H1 (cell line): ENCODE results near the gene SOBP. TPM values are rescaled to one million over a fixed set of nuclear protein-coding genes. Genes with fewer than 3 reads are reported as not detected.

ENCODE experiments used
- CTCF ChIA-PET: fragments of 300-600 bp; sonication (Branson Sonifier 250); formaldehyde crosslinking; loops from one replicate; lab custom pipeline; 2021; ENCODE audit not compliant: partially characterized antibody; lab: Charles Lee
- POLR2A ChIA-PET: fragments of 300-600 bp; sonication (Branson Sonifier 250); formaldehyde crosslinking; loops from one replicate; lab custom pipeline; 2021; ENCODE audit warnings: inconsistent platforms; ENCODE audit not compliant: partially characterized antibody; lab: Charles Lee
- DNase-seq, 2 experiments: peaks; one replicate each; pipeline versions ENCODE4 v3.0.0 to v3.0.0-alpha.2; 2010 to 2022; ENCODE audit warnings: low spot score in 2 of 2, low read depth in 1 of 2, mixed read lengths in 1 of 2
- FAIRE-seq: peaks from 2 replicates; lab custom pipeline; 2011; peaks lifted over from hg19 to GRCh38; lab: Jason Lieb, UNC
- H2AFZ ChIP-seq: 2 replicates; pipeline ENCODE4 v1.8.1; 2012; ENCODE audit warnings: low read length, inconsistent platforms
- H2AK5ac ChIP-seq: 2 replicates; pipeline ENCODE4 v1.6.1; 2013; ENCODE audit warnings: low read depth, low read length
- H2BK120ac ChIP-seq: replicated peaks from 2 replicates; pipeline ENCODE3; 2013; ENCODE audit warnings: low read depth, low read length, inconsistent platforms
- H2BK12ac ChIP-seq: 2 replicates; pipeline ENCODE4 v1.6.1; 2013; ENCODE audit warnings: low read depth, low read length
- H2BK15ac ChIP-seq: 2 replicates; pipeline ENCODE4 v1.6.1; 2013; ENCODE audit warnings: low read length
- H2BK20ac ChIP-seq: 2 replicates; pipeline ENCODE4 v1.6.1; 2013; ENCODE audit warnings: low read length
- H2BK5ac ChIP-seq: 2 replicates; pipeline ENCODE4 v1.6.1; 2013; ENCODE audit warnings: low read depth, low read length
- H3K14ac ChIP-seq: 2 replicates; pipeline ENCODE4 v1.6.1; 2013; ENCODE audit warnings: inconsistent platforms; ENCODE audit not compliant: insufficient read length
- H3K18ac ChIP-seq: 2 replicates; pipeline ENCODE4 v1.6.1; 2013; ENCODE audit warnings: low read length; ENCODE audit errors: extremely low read depth
- H3K23ac ChIP-seq: 2 replicates; pipeline ENCODE4 v1.6.1; 2013; ENCODE audit warnings: inconsistent platforms; ENCODE audit not compliant: insufficient read length
- H3K23me2 ChIP-seq: 2 replicates; pipeline ENCODE4 v1.6.1; 2013; ENCODE audit warnings: low read depth, low read length
- H3K27ac ChIP-seq: 2 replicates; pipeline ENCODE4 v1.6.1; 2011; ENCODE audit warnings: low read depth, low read length, inconsistent platforms
- H3K27me3 ChIP-seq, 4 experiments: replicated peaks in 1 of 4; 1 replicate in 1 of 4; 2 replicates in 3 of 4; pipeline versions ENCODE4 v1.6.1 to v1.8.1; 2011 to 2013; ENCODE audit warnings: low read length in 3 of 4, mild to moderate bottlenecking in 3 of 4, inconsistent platforms in 2 of 4, mixed read lengths in 2 of 4, moderate library complexity in 1 of 4; ENCODE audit not compliant: control insufficient read depth in 3 of 4, insufficient read depth in 3 of 4; ENCODE audit errors: extremely low read depth in 1 of 4
- H3K36me3 ChIP-seq, 4 experiments: 2 replicates each; pipeline versions ENCODE4 v1.6.1 to v1.8.1; 2011 to 2013; ENCODE audit warnings: mild to moderate bottlenecking in 4 of 4, low read length in 3 of 4, moderate library complexity in 2 of 4, control low read depth in 1 of 4, inconsistent platforms in 1 of 4; ENCODE audit not compliant: insufficient read depth in 4 of 4, control insufficient read depth in 2 of 4
- H3K4ac ChIP-seq: replicated peaks from 2 replicates; pipeline ENCODE3; 2013; ENCODE audit warnings: low read length, low read depth, mixed read lengths, inconsistent platforms; ENCODE audit not compliant: insufficient read length
- H3K4me1 ChIP-seq, 4 experiments: replicated peaks in 1 of 4; 1 replicate in 1 of 4; 2 replicates in 3 of 4; pipeline versions ENCODE4 v1.6.1 to v1.8.1; 2011 to 2013; ENCODE audit warnings: low read length in 3 of 4, inconsistent platforms in 2 of 4, mixed read lengths in 1 of 4; ENCODE audit not compliant: insufficient read depth in 4 of 4, control insufficient read depth in 3 of 4
- H3K4me2 ChIP-seq, 2 experiments: 2 replicates each; pipeline versions ENCODE4 v1.6.1 to v1.8.1; 2011 to 2013; ENCODE audit warnings: low read depth in 2 of 2, low read length in 2 of 2, control low read depth in 1 of 2, inconsistent platforms in 1 of 2, mild to moderate bottlenecking in 1 of 2; ENCODE audit not compliant: insufficient read depth in 1 of 2
- H3K4me3 ChIP-seq, 4 experiments: fragments of 200-600, 300-600 bp in 1 of 4; sonication (generic), shearing (Covaris generic), sonication (Bioruptor Twin) in 1 of 4; 2 replicates each; pipeline versions ENCODE4 v1.5.1 to v1.8.1; 2011 to 2016; ENCODE audit warnings: low read length in 4 of 4, low read depth in 3 of 4, control low read depth in 2 of 4, inconsistent platforms in 2 of 4, mild to moderate bottlenecking in 2 of 4, mixed read lengths in 1 of 4, moderate library complexity in 1 of 4; ENCODE audit not compliant: insufficient read depth in 2 of 4; ENCODE audit errors: extremely low read depth in 1 of 4
- H3K56ac ChIP-seq: replicated peaks from 2 replicates; pipeline ENCODE3; 2013; ENCODE audit warnings: low read depth, mild to moderate bottlenecking, mixed read lengths, low read length, inconsistent platforms; ENCODE audit not compliant: insufficient read length
- H3K79me1 ChIP-seq: 2 replicates; pipeline ENCODE4 v1.6.1; 2013; ENCODE audit warnings: low read depth, low read length, control low read depth
- H3K79me2 ChIP-seq, 2 experiments: 2 replicates each; pipeline versions ENCODE4 v1.6.1 to v1.8.1; 2012 to 2013; ENCODE audit warnings: low read length in 2 of 2, mild to moderate bottlenecking in 2 of 2, inconsistent platforms in 1 of 2; ENCODE audit not compliant: insufficient read depth in 2 of 2, control insufficient read depth in 1 of 2
- H3K9ac ChIP-seq, 4 experiments: replicated peaks in 1 of 4; 1 replicate in 1 of 4; 2 replicates in 3 of 4; pipeline versions ENCODE4 v1.6.1 to v1.8.1; 2011 to 2013; ENCODE audit warnings: low read depth in 3 of 4, low read length in 3 of 4, control low read depth in 2 of 4, mild to moderate bottlenecking in 2 of 4, moderate library complexity in 2 of 4, inconsistent platforms in 1 of 4; ENCODE audit errors: extremely low read depth in 1 of 4
- H3K9me3 ChIP-seq, 2 experiments: 2 replicates each; pipeline versions ENCODE4 v1.6.1 to v1.8.1; 2012 to 2013; ENCODE audit warnings: mild to moderate bottlenecking in 2 of 2, moderate library complexity in 2 of 2, control low read depth in 1 of 2, inconsistent platforms in 1 of 2, low read depth in 1 of 2, low read length in 1 of 2, mixed read lengths in 1 of 2; ENCODE audit not compliant: insufficient read depth in 2 of 2
- H4K20me1 ChIP-seq, 2 experiments: replicated peaks in 1 of 2; 2 replicates each; pipeline versions ENCODE3 to v1.8.1; 2011 to 2013; ENCODE audit warnings: inconsistent platforms in 2 of 2, low read length in 2 of 2, mild to moderate bottlenecking in 1 of 2; ENCODE audit not compliant: insufficient read depth in 2 of 2, control insufficient read depth in 1 of 2
- H4K5ac ChIP-seq: 2 replicates; pipeline ENCODE4 v1.6.1; 2013; ENCODE audit warnings: low read length, low read depth, mixed read lengths, inconsistent platforms; ENCODE audit not compliant: insufficient read length
- H4K8ac ChIP-seq: 2 replicates; pipeline ENCODE4 v1.8.0; 2013; ENCODE audit warnings: mild to moderate bottlenecking, moderate library complexity, low read length, inconsistent platforms; ENCODE audit not compliant: insufficient read depth; ENCODE audit errors: extremely low read depth
- H4K91ac ChIP-seq: replicated peaks from 2 replicates; pipeline ENCODE3; 2013; ENCODE audit warnings: low read length, mixed read lengths, inconsistent platforms; ENCODE audit not compliant: insufficient read length
- ATF2 ChIP-seq: IDR thresholded peaks from 2 replicates; pipeline ENCODE4 v1.6.1; 2012; ENCODE audit warnings: low read length, inconsistent platforms
- EP300 ChIP-seq, 2 experiments: IDR thresholded peaks; 1 replicate in 1 of 2; 2 replicates in 1 of 2; pipeline ENCODE4 v1.6.1; 2011 to 2012; ENCODE audit warnings: low read depth in 2 of 2, low read length in 2 of 2, mild to moderate bottlenecking in 2 of 2, borderline replicate concordance in 1 of 2, inconsistent platforms in 1 of 2, moderate library complexity in 1 of 2
- HDAC2 ChIP-seq, 2 experiments: fragments of 300-600 bp in 1 of 2; sonication (generic) in 1 of 2; IDR thresholded peaks; 2 replicates each; pipeline ENCODE4 v1.6.1; 2011 to 2012; ENCODE audit warnings: low read depth in 2 of 2, low read length in 2 of 2, mild to moderate bottlenecking in 2 of 2, moderate library complexity in 2 of 2, borderline replicate concordance in 1 of 2, inconsistent platforms in 1 of 2
- HDAC6 ChIP-seq: IDR thresholded peaks from one replicate; pipeline ENCODE4 v1.7.1; 2012; ENCODE audit warnings: low read depth, mild to moderate bottlenecking, inconsistent platforms, low read length, moderate library complexity
- RAD21 ChIP-seq, 2 experiments: IDR thresholded peaks in 1 of 2; conservative IDR thresholded peaks in 1 of 2; 2 replicates each; pipeline ENCODE4 v1.6.1; 2011; ENCODE audit warnings: low read depth in 2 of 2, low read length in 2 of 2, improper control_type of control experiment in 1 of 2, inconsistent platforms in 1 of 2, mild to moderate bottlenecking in 1 of 2, moderate library complexity in 1 of 2
- SAP30 ChIP-seq: fragments of 300-600 bp; sonication (generic); IDR thresholded peaks from 2 replicates; pipeline ENCODE4 v1.7.1; 2012; ENCODE audit warnings: low read length, moderate library complexity, mild to moderate bottlenecking, inconsistent platforms; ENCODE audit not compliant: insufficient read depth, insufficient replicate concordance
- SIN3A ChIP-seq, 2 experiments: IDR thresholded peaks in 1 of 2; conservative IDR thresholded peaks in 1 of 2; 2 replicates each; pipeline ENCODE4 v1.6.1; 2011 to 2012; ENCODE audit warnings: low read length in 2 of 2, improper control_type of control experiment in 1 of 2, low read depth in 1 of 2, mild to moderate bottlenecking in 1 of 2
- TEAD4 ChIP-seq: IDR thresholded peaks from 2 replicates; pipeline ENCODE4 v1.6.1; 2012; ENCODE audit warnings: low read depth, low read length, inconsistent platforms, mixed read lengths
- WGBS, 2 experiments: shearing (Covaris generic) in 1 of 2; methylation state at CpG; one replicate each; pipeline versions ENCODE4 v1.1.6 to v1.1.7; 2013 to 2015; ENCODE audit warnings: low lambda C conversion rate in 2 of 2, mixed read lengths in 2 of 2, inconsistent platforms in 1 of 2, low coverage in 1 of 2, missing lambda C conversion rate in 1 of 2; ENCODE audit not compliant: insufficient replicate concordance in 2 of 2, insufficient coverage in 1 of 2, insufficient read length in 1 of 2; ENCODE audit errors: extremely low coverage in 1 of 2, missing lambda C conversion rate in 1 of 2; 5-methylcytosine and 5-hydroxymethylcytosine counted together
- polyA plus RNA-seq, 7 experiments: library from polyadenylated mRNA; depleted of rRNA in 3 of 7; stranded (reverse) in 5 of 7; unstranded in 2 of 7; fragments of >200 nt in 5 of 7; fragments of 200-250 nt in 2 of 7; gene quantifications; 1 replicate in 5 of 7; 2 replicates in 1 of 7; 4 replicates in 1 of 7; pipeline versions ENCODE4 v1.2.1 to v1.2.3, GENCODE V29; 2011 to 2013; ENCODE audit warnings: missing spikeins in 2 of 7, mixed read lengths in 2 of 7
- total RNA-seq: library from RNA; stranded (reverse); fragmentation: NEBNext Ultra II Directional; extraction: Animal tissue kit (Norgen Biotek cat#: 25700); gene quantifications from 2 replicates; pipeline ENCODE4 v1.2.1, GENCODE V29; 2021

SOBP gene
- total and polyA plus RNA-seq, 2 of the 8 experiments (the other 6 are each of a cell fraction or from before 2014, with no cell fraction given) = 0.45 to 6.2 TPM

- Histone ChIP-seq H3K27me3 (no peaks in the 10 kb centered on the region), H2AK5ac (no peak overlapping the region), H3K4ac (no peak overlapping the region), H4K8ac (no peak overlapping the region), H3K79me2 (no peaks in the 10 kb centered on the region), H2BK20ac (no peak overlapping the region), H3K56ac (no peak overlapping the region), H4K91ac (no peak overlapping the region), H3K4me2 (peak overlapping the region in 1 of 2 experiments; percentile 14; a peak in 1 of 4 replicates), H3K14ac (no peak overlapping the region), H3K4me3 (no peak overlapping the region), H2AFZ (no peak overlapping the region), H4K5ac (no peak overlapping the region), H3K23me2 (no peaks in the 10 kb centered on the region), H2BK5ac (no peak overlapping the region), H2BK12ac (no peak overlapping the region), H3K27ac (no peak overlapping the region), H3K23ac (no peak overlapping the region), H3K79me1 (no peaks in the 10 kb centered on the region), H3K4me1 (peaks cover 2 to 26% (median 14%) of the 10 kb centered on the region in 4 experiments), H2BK15ac (no peak overlapping the region), H2BK120ac (no peak overlapping the region), H3K18ac (no peak overlapping the region), H3K36me3 (no peaks in the 10 kb centered on the region), H4K20me1 (no peaks in the 10 kb centered on the region), H3K9ac (no peak overlapping the region), H3K9me3 (no peaks in the 10 kb centered on the region)
- POLR2A ChIA-PET = interaction anchor here (0.7 kb wide), 1 partner anchor 12 kb away, joined by 3 read pairs; no protein-coding TSS in a partner anchor
- DNase-seq (no peak), FAIRE-seq (peak; percentile 92)
- CTCF ChIA-PET = interaction anchor here (0.8 to 1.4 kb wide), 3 partner anchors 24 to 91 kb away, joined by 3 to 4 read pairs (median 3); no protein-coding TSS in a partner anchor
- no peak for TF ChIP-seq ATF2
- peak in 1 of 2 experiments; percentile 63; a peak in 1 of 4 replicates for TF ChIP-seq HDAC2 (IDR thresholded peaks at IDR 0.05; ENCODE audit: borderline replicate concordance in 1 of 2, low read depth in 2 of 2, low read length in 2 of 2)
- peak in 1 of 2 experiments; percentile 9; a peak in 1 of 4 replicates for TF ChIP-seq RAD21 (IDR thresholded peaks at IDR 0.05 in 1 of 2, conservative IDR thresholded peaks at IDR 0.05 in 1 of 2; ENCODE audit: low read depth in 2 of 2, low read length in 2 of 2)
- no peak for TF ChIP-seq SAP30
- no peak for TF ChIP-seq HDAC6
- peak; percentile 99 for TF ChIP-seq TEAD4
- no peak for TF ChIP-seq EP300 (IDR thresholded peaks at IDR 0.05; ENCODE audit: borderline replicate concordance in 1 of 2, low read depth in 2 of 2, low read length in 2 of 2)
- TF ChIP-seq SIN3A (conservative IDR thresholded peaks at IDR 0.05 in 1 of 2, IDR thresholded peaks at IDR 0.05 in 1 of 2; ENCODE audit: low read depth in 1 of 2, low read length in 2 of 2) = peak; percentile 44 to 54; a peak in 1 of 4 replicates
- WGBS, 2 experiments = 42% methylated on average over 5 of the region's 5 CpGs; no CpG with 5 or more reads in 1 of the 2 experiments
Observed at GRCh38 chr6:107600936-107601335, 111.0 kb downstream of the SOBP start.
